Rectal smooth muscle tissue (tissue), 1 donor: ENCODE measurements around the gene GCG.

Experiments used
- H3K27ac ChIP-seq: one replicate; pipeline ENCODE4 v1.7.0; 2013; ENCODE audit warnings: low read depth, low read length, inconsistent platforms
- H3K27me3 ChIP-seq: one replicate; pipeline ENCODE4 v1.7.0; 2013; ENCODE audit warnings: low read length; ENCODE audit not compliant: control insufficient read depth, insufficient read depth
- H3K36me3 ChIP-seq: one replicate; pipeline ENCODE4 v1.7.0; 2013; ENCODE audit warnings: low read length; ENCODE audit not compliant: control insufficient read depth, insufficient read depth
- H3K4me1 ChIP-seq: one replicate; pipeline ENCODE4 v1.7.0; 2013; ENCODE audit warnings: low read length; ENCODE audit not compliant: control insufficient read depth, insufficient read depth
- H3K4me3 ChIP-seq: one replicate; pipeline ENCODE4 v1.7.0; 2013; ENCODE audit warnings: low read length
- H3K9ac ChIP-seq: one replicate; pipeline ENCODE4 v1.7.0; 2013; ENCODE audit warnings: low read length

The GCG gene

GRCh38 chr2:162175714-162176113 is 23.7 kb upstream of the GCG start:
- Histone ChIP-seq H3K4me3 (no peak overlapping the region), H3K9ac (no peak overlapping the region), H3K27me3 (no peaks in the 10 kb centered on the region)

DNA sequence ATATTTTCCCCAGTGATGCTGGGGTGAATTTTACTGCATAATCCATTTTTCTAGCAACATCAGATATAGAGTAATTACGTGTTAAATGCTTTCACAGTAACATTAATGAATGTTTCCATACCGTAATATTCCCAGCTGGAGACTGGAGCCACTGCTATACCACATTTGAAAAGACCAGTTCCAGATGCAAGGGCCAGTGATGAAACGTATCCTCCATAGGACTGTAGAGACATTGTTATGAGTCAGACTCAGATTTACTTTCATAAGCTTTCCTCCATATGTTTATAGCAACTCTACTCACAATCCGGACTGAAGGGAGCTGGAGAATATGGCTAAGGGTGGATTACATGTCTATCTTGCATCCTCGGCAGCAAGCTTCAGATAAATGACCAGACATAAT is 22.7 kb upstream of the GCG start:
- Histone ChIP-seq H3K4me1 (no peaks in the 10 kb centered on the region), H3K9ac (no peak overlapping the region), H3K4me3 (no peak overlapping the region), H3K27me3 (no peaks in the 10 kb centered on the region), H3K27ac (no peak overlapping the region), H3K36me3 (no peaks in the 10 kb centered on the region)

More at GRCh38 chr2:162175714-162176113, 23.7 kb upstream of the GCG start:
- Histone ChIP-seq H3K4me1 (no peaks in the 10 kb centered on the region), H3K27ac (no peak overlapping the region), H3K36me3 (no peaks in the 10 kb centered on the region)

DNA sequence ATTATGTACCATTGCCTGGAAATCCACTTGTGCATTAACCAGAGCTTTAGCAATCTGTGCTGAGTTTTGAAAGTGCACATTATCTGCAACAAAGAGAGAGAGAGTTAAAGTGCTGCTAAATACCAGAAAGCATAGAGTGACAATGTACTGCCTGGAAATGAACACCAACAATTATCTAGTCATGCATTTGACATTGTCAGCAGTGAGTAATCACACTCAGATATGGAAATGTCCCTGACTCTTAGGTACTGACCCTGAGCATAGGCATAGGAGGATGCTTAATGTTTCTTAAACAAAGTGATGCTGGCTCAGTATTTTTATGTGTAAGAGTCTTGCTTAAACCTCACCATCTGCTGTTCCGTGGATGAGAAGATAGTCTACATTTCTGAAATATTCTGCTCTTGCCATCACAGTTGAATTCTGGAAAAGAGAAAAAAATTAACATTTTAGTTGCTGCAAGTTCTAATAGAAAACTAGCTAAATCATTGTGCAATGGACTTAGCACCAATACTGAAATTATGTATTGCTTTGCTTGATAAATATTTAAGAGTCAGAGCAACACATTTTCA is 20.8 kb upstream of the GCG start:
- Histone ChIP-seq H3K36me3 (no peaks in the 10 kb centered on the region), H3K4me3 (no peak overlapping the region), H3K9ac (no peak overlapping the region), H3K27me3 (no peaks in the 10 kb centered on the region), H3K4me1 (no peaks in the 10 kb centered on the region), H3K27ac (no peak overlapping the region)

- Histone ChIP-seq H3K4me1 (no peaks in the 10 kb centered on the region), H3K27me3 (no peaks in the 10 kb centered on the region), H3K9ac (no peak overlapping the region), H3K36me3 (no peaks in the 10 kb centered on the region), H3K4me3 (no peak overlapping the region), H3K27ac (no peak overlapping the region)
Measured at GRCh38 chr2:162166745-162167144, 14.7 kb upstream of the GCG start.

GRCh38 chr2:162166174-162166573 is 14.1 kb upstream of the GCG start:
- H3K27me3 ChIP-seq = no peaks in the 10 kb centered on the region
- H3K9ac ChIP-seq = no peak overlapping the region
- no peaks in the 10 kb centered on the region for H3K4me1 ChIP-seq
- no peaks in the 10 kb centered on the region for H3K36me3 ChIP-seq
- H3K4me3 ChIP-seq = no peak overlapping the region
- H3K27ac ChIP-seq = no peak overlapping the region

GRCh38 chr2:162164802-162165201 is 12.8 kb upstream of the GCG start:
- no peaks in the 10 kb centered on the region for H3K27me3 ChIP-seq
- H3K4me3 ChIP-seq = no peak overlapping the region
- H3K9ac ChIP-seq = no peak overlapping the region
- no peaks in the 10 kb centered on the region for H3K4me1 ChIP-seq
- H3K36me3 ChIP-seq = no peaks in the 10 kb centered on the region
- no peak overlapping the region for H3K27ac ChIP-seq

DNA sequence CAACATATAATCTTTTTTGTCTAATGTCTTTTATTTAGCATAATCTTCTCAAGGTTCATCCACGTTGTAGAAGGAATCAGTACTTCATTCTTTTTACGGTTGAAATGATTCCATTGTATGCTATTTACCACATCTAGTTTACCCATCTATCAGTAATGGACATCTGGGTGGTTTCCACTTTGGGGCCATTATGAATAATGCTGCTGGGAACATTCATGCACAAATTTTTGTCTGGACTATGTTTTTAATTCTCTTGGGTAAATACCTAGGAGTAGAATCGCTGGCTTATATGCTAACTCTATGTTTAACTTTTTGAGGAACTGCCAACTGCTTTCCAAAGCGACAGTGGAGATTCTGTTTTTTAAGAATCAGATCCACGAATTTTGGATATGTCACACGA is 7.4 kb upstream of the GCG start:
- no peak overlapping the region for H3K27ac ChIP-seq

GRCh38 chr2:162156149-162156548 is 4.1 kb upstream of the GCG start:
- Histone ChIP-seq H3K36me3 (no peaks in the 10 kb centered on the region), H3K27ac (no peak overlapping the region), H3K9ac (no peak overlapping the region), H3K4me3 (no peak overlapping the region), H3K4me1 (no peaks in the 10 kb centered on the region), H3K27me3 (no peaks in the 10 kb centered on the region)

More for the DNA sequence above, 7.4 kb upstream of the GCG start:
- Histone ChIP-seq H3K9ac (no peak overlapping the region), H3K36me3 (no peaks in the 10 kb centered on the region), H3K27me3 (no peaks in the 10 kb centered on the region), H3K4me1 (no peaks in the 10 kb centered on the region), H3K4me3 (no peak overlapping the region)

- Histone ChIP-seq H3K36me3 (no peaks in the 10 kb centered on the region), H3K4me1 (no peaks in the 10 kb centered on the region), H3K27ac (no peak overlapping the region), H3K27me3 (no peaks in the 10 kb centered on the region), H3K9ac (no peak overlapping the region), H3K4me3 (no peak overlapping the region)
Measured at GRCh38 chr2:162155093-162155492, 3.0 kb upstream of the GCG start.

DNA sequence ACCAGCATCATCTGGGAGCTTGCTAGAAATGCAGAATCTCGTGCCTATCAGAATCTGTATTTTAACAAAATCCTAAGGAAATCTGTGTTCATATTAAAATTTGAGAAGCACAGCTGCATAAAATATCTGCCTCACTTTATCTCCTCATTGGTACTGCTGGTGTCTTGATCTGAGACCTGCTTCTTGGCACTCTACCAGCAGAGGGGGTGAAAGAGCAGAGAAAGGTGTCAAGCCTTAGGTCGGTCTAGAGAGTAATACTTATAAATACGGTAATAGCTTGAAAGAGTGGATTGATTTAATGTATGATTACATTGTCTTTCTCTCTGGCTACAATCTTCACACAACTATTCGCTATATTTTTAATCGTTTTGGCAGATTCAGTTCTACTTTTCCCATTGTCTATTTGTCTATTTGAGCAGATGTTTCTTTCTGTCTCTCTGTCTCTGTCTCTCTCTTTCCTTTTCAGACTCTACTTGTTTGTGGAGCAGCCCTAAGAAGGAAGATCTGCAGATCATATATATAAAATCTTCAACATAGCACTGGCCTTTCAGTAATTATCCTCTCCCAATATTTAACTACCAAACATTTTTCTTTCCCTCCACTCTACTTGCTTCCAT is 1.7 kb upstream of the GCG start:
- Histone ChIP-seq H3K4me3 (no peak overlapping the region), H3K27me3 (no peaks in the 10 kb centered on the region), H3K9ac (no peak overlapping the region), H3K36me3 (no peaks in the 10 kb centered on the region), H3K27ac (no peak overlapping the region), H3K4me1 (no peaks in the 10 kb centered on the region)

- H3K4me3 ChIP-seq = no peak overlapping the region
- no peak overlapping the region for H3K27ac ChIP-seq
- no peak overlapping the region for H3K9ac ChIP-seq
- H3K4me1 ChIP-seq = no peaks in the 10 kb centered on the region
- H3K36me3 ChIP-seq = no peaks in the 10 kb centered on the region
- no peaks in the 10 kb centered on the region for H3K27me3 ChIP-seq
Measured at GRCh38 chr2:162149940-162150339, 2.1 kb downstream of the GCG start.

DNA sequence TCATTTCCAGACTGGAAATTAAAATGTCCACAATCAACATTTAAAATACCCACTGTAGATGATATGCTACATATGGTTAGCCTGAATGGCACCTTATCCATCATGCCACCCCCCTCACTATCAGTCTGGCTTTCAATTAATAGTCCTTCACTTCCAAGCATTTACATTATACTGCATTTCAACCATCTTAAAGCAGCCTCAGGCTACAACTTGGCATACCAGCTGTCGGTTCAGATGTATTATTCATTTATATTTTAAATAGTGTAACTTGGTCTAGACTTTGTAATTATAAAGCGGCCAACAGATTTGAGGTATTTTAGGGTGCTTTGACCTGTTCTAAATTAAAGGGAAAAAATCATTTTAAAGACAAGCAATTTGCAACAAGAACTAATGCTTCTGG is 2.6 kb downstream of the GCG start:
- H3K27me3 ChIP-seq = no peaks in the 10 kb centered on the region
- H3K4me3 ChIP-seq = no peak overlapping the region
- H3K9ac ChIP-seq = no peak overlapping the region
- no peak overlapping the region for H3K27ac ChIP-seq
- H3K36me3 ChIP-seq = no peaks in the 10 kb centered on the region
- no peaks in the 10 kb centered on the region for H3K4me1 ChIP-seq

DNA sequence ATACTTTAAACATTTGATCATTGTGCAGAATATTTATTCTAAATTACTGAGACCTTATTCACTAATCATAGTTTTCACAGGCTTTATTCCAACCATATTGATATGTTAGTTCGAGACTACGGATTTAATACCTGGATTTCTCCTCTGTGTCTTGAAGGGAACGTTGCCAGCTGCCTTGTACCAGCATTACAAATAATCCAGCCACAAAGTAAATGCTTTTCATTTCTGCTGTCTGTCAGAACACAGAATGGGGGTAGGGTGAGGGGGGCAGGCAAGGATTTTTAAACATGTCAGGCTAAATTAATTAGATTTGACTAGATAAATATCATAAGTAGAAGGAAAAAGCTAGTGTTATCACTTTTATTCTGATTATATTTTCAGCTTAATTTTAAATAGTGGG is 3.1 kb downstream of the GCG start:
- no peaks in the 10 kb centered on the region for H3K36me3 ChIP-seq
- no peak overlapping the region for H3K27ac ChIP-seq
- no peaks in the 10 kb centered on the region for H3K4me1 ChIP-seq
- no peaks in the 10 kb centered on the region for H3K27me3 ChIP-seq
- no peak overlapping the region for H3K9ac ChIP-seq
- no peak overlapping the region for H3K4me3 ChIP-seq
